DOHH2 (cell line): ENCODE results near the gene C11orf87.

Source experiments
- H3F3A ChIP-seq: fragments of 200-600 bp; sonication (generic), shearing (Covaris generic); 2 replicates; pipeline ENCODE4 v1.6.0; 2016; ENCODE audit warnings: antibody characterized with exemption, mild to moderate bottlenecking; ENCODE audit not compliant: control insufficient read depth, insufficient read depth
- H3K27ac ChIP-seq: fragments of 200-600 bp; sonication (generic); 2 replicates; pipeline ENCODE4 v1.5.1; 2014; ENCODE audit warnings: low read depth, mild to moderate bottlenecking, low read length, moderate library complexity
- H3K27me3 ChIP-seq: fragments of 200-600 bp; sonication (generic); 2 replicates; pipeline ENCODE4 v1.6.1; 2014; ENCODE audit warnings: mild to moderate bottlenecking, low read length, mixed read lengths; ENCODE audit not compliant: control insufficient read depth
- H3K36me3 ChIP-seq: fragments of 200-600 bp; sonication (generic); 2 replicates; pipeline ENCODE4 v1.6.1; 2014; ENCODE audit warnings: mild to moderate bottlenecking, low read length, moderate library complexity, mixed read lengths; ENCODE audit not compliant: control insufficient read depth
- H3K4me1 ChIP-seq: fragments of 200-600 bp; sonication (generic); 2 replicates; pipeline ENCODE4 v1.6.1; 2014; ENCODE audit warnings: mild to moderate bottlenecking, low read length, mixed read lengths; ENCODE audit not compliant: control insufficient read depth
- H3K4me2 ChIP-seq: fragments of 200-600 bp; sonication (generic); 2 replicates; pipeline ENCODE4 v1.6.0; 2014; ENCODE audit warnings: mild to moderate bottlenecking, low read length, moderate library complexity
- H3K4me3 ChIP-seq: fragments of 200-600 bp; sonication (generic); 2 replicates; pipeline ENCODE4 v1.5.1; 2014; ENCODE audit warnings: mild to moderate bottlenecking, low read length, mixed read lengths
- H3K79me2 ChIP-seq: fragments of 200-600 bp; sonication (generic); 2 replicates; pipeline ENCODE4 v1.6.1; 2014; ENCODE audit warnings: mild to moderate bottlenecking, low read length, mixed read lengths; ENCODE audit not compliant: control insufficient read depth
- H3K9me2 ChIP-seq: fragments of 200-600 bp; sonication (generic); replicated peaks from 2 replicates; pipeline ENCODE4 v1.6.1; 2014; ENCODE audit warnings: mild to moderate bottlenecking, low read length, mixed read lengths; ENCODE audit not compliant: control insufficient read depth
- H3K9me3 ChIP-seq: fragments of 200-600 bp; sonication (generic); 2 replicates; pipeline ENCODE4 v1.6.1; 2014; ENCODE audit warnings: antibody characterized with exemption, low read length, mixed read lengths; ENCODE audit not compliant: control insufficient read depth, insufficient read depth
- H4K20me1 ChIP-seq: fragments of 200-600 bp; sonication (generic); 2 replicates; pipeline ENCODE4 v1.6.0; 2014; ENCODE audit warnings: low read depth, mild to moderate bottlenecking, antibody characterized with exemption, low read length, moderate library complexity; ENCODE audit not compliant: control insufficient read depth, insufficient read depth
- EZH2phosphoT487 ChIP-seq: fragments of 200-600 bp; sonication (generic); IDR thresholded peaks from 2 replicates; pipeline ENCODE4 v1.6.1; 2017; ENCODE audit warnings: borderline replicate concordance, mild to moderate bottlenecking, antibody characterized with exemption, low read length, moderate library complexity, mixed read lengths
- TF ChIP-seq, protein P1 (sequence below): fragments of 200-600 bp; sonication (generic); IDR thresholded peaks from one replicate; pipeline ENCODE4 v1.5.1; 2014; ENCODE audit warnings: antibody characterized with exemption, mild to moderate bottlenecking, low read depth, low read length; ENCODE audit not compliant: poor library complexity, severe bottlenecking

C11orf87 gene

DNA sequence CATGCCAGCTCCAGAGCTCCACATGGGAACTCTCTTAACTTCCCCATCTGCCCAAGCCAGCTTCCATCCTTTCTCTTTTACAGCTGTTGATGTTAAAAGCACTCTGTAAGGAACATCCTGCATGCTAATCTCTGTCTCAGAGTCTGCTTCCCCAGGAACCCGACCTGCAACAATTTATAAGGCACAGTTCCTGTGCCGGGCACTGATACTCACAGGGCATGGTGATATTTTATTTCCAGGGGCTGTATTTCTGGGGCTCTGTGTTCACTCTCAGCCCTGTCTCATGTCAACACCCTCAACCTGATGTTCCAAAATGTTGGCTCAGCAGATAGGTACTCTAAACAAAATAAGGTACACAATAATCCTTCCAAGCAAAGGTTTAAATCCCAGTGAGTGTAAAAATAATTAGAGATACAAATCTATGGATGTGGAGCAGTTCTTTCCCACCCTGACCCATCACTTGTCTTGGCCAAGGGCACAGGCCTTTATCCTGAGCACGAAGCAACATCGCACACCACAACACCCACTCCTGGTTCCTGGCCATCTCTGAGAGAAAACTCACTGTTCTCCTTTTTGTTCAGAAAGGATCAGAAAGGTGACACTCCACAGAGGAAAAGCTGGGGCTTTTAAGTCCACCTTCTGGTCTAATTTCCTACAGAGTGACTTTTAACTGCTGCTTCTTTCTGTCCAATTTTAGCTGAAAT, 44.8 kb upstream of the C11orf87 start:
- no peak overlapping the region for H3K4me3 ChIP-seq
- no peaks in the 10 kb centered on the region for H3K36me3 ChIP-seq
- no peaks in the 10 kb centered on the region for H3K4me1 ChIP-seq
- no peaks in the 10 kb centered on the region for H4K20me1 ChIP-seq
- H3K27ac ChIP-seq, result no peak overlapping the region
- no peak for TF ChIP-seq EZH2phosphoT487
- TF ChIP-seq, protein P1, sequence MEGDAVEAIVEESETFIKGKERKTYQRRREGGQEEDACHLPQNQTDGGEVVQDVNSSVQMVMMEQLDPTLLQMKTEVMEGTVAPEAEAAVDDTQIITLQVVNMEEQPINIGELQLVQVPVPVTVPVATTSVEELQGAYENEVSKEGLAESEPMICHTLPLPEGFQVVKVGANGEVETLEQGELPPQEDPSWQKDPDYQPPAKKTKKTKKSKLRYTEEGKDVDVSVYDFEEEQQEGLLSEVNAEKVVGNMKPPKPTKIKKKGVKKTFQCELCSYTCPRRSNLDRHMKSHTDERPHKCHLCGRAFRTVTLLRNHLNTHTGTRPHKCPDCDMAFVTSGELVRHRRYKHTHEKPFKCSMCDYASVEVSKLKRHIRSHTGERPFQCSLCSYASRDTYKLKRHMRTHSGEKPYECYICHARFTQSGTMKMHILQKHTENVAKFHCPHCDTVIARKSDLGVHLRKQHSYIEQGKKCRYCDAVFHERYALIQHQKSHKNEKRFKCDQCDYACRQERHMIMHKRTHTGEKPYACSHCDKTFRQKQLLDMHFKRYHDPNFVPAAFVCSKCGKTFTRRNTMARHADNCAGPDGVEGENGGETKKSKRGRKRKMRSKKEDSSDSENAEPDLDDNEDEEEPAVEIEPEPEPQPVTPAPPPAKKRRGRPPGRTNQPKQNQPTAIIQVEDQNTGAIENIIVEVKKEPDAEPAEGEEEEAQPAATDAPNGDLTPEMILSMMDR, result no peak
- no peaks in the 10 kb centered on the region for H3K9me3 ChIP-seq
- H3K27me3 ChIP-seq, result no peaks in the 10 kb centered on the region
- H3K79me2 ChIP-seq, result no peaks in the 10 kb centered on the region
- no peaks in the 10 kb centered on the region; the same call in 1 of the 2 replicates for H3K9me2 ChIP-seq
- no peak overlapping the region for H3K4me2 ChIP-seq
- H3F3A ChIP-seq, result no peaks in the 10 kb centered on the region

DNA sequence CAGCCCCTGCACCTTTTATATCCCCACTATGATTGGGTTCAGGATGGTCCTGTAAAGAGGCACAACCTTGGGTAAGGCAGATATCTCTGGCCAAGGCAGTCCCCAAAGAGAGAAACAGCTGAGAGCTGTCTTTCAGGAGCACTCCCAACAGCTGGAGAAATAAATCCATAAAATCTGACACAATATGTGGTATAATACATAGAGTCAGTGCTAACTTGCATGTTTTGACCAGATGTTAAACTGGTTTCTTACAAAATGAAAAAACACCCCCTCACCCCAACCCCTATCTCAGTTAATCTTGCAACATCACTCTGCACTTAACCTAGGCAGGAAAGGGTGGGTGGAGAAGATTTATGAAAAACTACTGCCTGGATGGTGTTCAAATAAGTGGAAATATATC, 44.0 kb upstream of the C11orf87 start:
- no peaks in the 10 kb centered on the region for H3F3A ChIP-seq
- no peak overlapping the region for H3K27ac ChIP-seq
- no peaks in the 10 kb centered on the region; the same call in 1 of the 2 replicates for H3K9me2 ChIP-seq
- no peaks in the 10 kb centered on the region for H4K20me1 ChIP-seq
- no peaks in the 10 kb centered on the region for H3K9me3 ChIP-seq
- TF ChIP-seq EZH2phosphoT487, result no peak
- TF ChIP-seq, protein P1, result no peak
- no peaks in the 10 kb centered on the region for H3K79me2 ChIP-seq
- H3K4me1 ChIP-seq, result no peaks in the 10 kb centered on the region
- H3K27me3 ChIP-seq, result no peaks in the 10 kb centered on the region
- H3K36me3 ChIP-seq, result no peaks in the 10 kb centered on the region
- H3K4me3 ChIP-seq, result no peak overlapping the region
- no peak overlapping the region for H3K4me2 ChIP-seq

DNA sequence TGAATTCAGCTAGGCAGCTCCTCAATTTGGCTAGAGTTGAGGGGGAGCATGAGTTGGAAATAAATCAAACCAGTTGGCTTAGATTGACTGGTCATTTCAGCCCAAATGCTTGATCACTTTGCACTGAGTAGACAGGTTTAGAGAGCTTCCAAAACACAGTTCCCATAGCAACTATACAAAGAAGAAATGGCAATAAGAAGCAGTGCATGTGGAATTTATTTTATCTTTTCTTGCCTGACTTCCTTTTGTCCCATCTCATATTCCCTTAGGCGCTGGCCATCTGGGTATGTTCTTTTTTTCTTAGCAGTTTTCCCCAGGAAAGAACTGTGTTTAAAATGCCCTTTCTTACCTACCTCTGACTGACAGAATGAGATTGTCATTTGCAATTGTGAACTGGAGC, 38.7 kb upstream of the C11orf87 start:
- H3K4me3 ChIP-seq, result no peak overlapping the region
- no peaks in the 10 kb centered on the region; the same call in 1 of the 2 replicates for H3K9me2 ChIP-seq
- no peaks in the 10 kb centered on the region for H3K79me2 ChIP-seq
- no peaks in the 10 kb centered on the region for H4K20me1 ChIP-seq
- H3K4me1 ChIP-seq, result no peaks in the 10 kb centered on the region
- H3K27me3 ChIP-seq, result no peaks in the 10 kb centered on the region
- H3K9me3 ChIP-seq, result no peaks in the 10 kb centered on the region
- H3K4me2 ChIP-seq, result no peak overlapping the region
- H3K27ac ChIP-seq, result no peak overlapping the region
- H3F3A ChIP-seq, result no peaks in the 10 kb centered on the region
- TF ChIP-seq, protein P1, result no peak
- TF ChIP-seq EZH2phosphoT487, result no peak
- H3K36me3 ChIP-seq, result no peaks in the 10 kb centered on the region
